ENCODE measurements around the gene FUT7.
"Not testable (repeated sequence)": the region's sequence is repeated elsewhere in the genome, so short reads cannot be mapped to it uniquely, and the experiment has no call there.

The FUT7 gene

DNA sequence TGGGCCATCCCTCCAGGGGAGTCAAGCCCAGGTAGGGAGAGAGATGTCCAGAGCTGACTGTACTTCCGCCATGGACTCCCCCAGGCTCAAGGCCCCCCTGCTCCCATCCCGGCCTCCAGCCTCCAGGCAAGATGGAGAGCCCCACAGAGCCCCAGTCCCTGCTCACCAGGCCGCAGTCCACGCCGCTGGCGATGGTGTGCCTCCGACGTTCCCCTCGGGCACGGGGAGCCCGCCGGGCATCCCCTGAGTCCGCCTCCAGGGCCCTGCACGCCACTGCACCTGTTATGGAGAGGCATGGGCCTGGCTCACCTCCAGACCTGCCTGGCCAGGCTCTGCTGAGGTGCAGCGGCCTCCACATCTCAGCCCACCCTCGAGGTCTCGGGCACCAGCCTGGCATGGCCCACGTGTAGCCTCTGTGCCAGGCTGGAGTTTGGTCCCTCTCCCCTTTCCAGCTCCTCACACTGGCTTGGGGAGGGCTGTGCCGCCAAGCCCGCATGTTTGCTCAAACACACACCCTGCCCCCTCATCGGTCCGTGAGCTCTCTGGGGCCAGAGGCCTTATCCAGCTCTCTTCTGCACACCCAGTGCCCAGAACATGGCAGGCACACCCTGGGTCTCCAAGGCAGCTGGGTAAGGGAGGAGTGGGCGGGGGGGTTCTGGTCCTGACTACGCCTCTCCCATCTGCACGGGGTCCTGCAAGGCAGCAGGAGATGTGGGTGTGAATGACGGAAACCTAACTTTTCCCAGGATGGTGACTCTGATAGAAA lies 34.4 kb upstream of the FUT7 start:
- in situ Hi-C loops (cut with HindIII; ENCODE audit: low sequenced_read_pairs) = no loop called here

DNA sequence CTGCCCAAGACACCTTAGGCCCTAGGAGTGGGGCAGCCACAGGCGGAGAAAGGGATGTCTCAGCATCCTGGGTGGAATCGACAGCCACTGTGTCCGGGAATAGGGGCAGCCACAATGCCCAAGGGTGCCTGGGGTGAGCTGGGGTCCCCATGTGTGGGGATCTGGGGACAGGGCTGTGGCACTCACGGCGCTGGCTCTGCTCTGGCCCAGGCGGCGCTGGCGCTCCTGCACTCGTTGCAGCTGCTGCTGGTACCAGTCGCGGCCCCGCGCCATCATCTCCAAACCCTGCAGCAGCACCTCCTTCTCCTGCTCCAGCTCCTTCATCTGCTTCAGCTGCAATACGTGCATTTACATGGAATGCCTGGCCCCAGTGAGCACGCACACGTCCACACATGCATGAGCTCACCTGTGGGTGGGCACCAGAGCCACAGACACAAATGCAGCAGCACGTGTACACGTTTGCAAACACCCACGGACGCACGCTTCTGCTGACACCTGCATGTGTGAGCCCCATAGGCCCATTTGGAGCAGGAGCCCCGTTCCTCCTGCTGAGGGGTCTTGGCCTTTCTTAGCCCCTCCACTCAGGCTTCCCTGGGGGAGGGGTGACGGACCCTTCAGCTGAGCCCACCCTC lies 33.6 kb upstream of the FUT7 start:
- in situ Hi-C loops (cut with HindIII; ENCODE audit: low sequenced_read_pairs) = no loop called here

GRCh38 chr9:137064880-137065164 lies 32.9 kb upstream of the FUT7 start:
- in situ Hi-C loops (cut with HindIII; ENCODE audit: low sequenced_read_pairs) = no loop called here

DNA sequence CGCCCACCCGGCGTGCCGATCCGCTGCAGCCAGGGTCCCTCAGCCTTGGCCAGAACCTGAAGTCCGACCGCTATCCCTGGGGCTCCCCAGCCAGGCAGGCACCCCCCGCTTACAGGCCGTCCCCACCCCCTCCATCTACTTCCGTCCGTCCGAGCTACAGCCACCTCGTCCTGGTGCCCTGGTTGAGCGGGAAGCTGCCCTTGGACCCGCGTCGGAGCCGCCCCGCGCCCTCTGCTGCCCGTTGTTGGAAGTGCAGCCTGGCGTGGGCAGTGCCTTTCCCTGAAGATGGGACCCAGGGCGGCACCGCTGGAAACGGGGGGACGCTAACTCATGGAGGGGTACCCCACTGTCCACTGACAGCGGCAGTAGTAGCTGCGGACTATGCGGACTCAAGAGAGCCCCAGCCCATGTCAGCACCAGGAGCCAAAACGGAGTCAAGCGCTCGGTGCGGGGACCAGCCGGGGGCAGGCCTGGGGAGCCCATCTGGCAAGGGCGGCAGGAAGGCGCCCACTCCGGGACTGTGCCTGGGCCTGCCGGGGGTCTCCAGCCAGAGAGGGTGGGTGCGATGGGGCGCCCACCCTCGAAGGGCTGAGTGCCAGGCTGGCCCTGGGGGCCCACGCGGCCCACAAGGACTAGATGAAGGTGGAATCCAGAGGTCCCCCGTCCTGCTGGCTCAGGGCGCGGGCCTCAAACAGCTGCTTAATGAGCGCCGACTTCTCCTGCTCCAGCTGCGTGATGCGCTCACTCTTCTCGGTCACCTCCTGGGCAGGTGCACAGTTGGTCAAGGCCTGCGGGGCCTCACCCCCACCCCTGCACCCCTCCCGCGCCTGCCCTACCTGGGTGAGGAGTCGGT lies 32.4 kb upstream of the FUT7 start:
- in situ Hi-C loops (cut with HindIII; ENCODE audit: low sequenced_read_pairs) = no loop called here

- in situ Hi-C loops (cut with HindIII; ENCODE audit: low sequenced_read_pairs) = no loop called here
These were observed 31.6 kb upstream of the FUT7 start for GRCh38 chr9:137063311-137064026.

DNA sequence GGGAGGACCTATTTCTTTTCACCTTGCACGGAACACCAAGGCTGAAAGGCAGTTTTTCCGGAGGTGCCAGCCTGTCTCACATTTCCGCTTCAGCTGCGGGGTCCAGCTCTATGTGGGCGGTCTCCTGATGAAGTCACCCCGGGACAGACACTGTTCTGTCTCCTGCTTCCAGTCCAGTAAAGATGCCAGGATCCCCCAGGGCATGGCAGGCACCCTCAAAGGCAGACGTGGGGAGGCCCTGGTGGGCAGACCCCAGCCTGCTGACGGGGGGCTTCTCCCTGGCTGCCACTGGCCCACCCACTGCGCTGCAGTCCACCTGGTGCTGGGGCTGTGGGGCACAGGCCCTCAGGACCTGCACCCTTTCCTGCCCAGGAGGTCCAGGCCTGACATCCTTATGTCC lies 30.9 kb upstream of the FUT7 start:
- in situ Hi-C loops (cut with HindIII; ENCODE audit: low sequenced_read_pairs) = not testable (repeated sequence)

GRCh38 chr9:137062384-137062783 lies 30.5 kb upstream of the FUT7 start:
- in situ Hi-C loops (cut with HindIII; ENCODE audit: low sequenced_read_pairs) = no loop called here

- in situ Hi-C loops (cut with HindIII; ENCODE audit: low sequenced_read_pairs) = no loop called here
These were observed 26.8 kb upstream of the FUT7 start for GRCh38 chr9:137058521-137059234.

DNA sequence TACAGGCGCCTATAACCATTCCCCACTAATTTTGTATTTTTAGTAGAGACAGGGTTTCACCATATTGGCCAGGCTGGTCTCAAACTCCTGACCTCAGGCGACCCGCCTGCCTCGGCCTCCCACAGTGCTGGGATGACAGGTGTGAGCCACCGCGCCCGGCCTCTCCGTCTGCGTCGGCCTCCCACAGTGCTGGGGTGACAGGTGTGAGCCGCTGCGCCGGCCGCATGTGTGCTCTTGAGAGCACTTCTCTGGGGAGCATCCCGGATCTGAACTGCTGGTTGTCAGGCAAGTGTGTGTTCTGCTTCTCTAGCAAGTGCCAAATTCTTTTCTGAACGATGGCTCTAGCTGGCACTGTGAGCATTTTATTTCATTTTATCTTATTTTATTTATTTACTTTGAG lies 25.7 kb upstream of the FUT7 start:
- in situ Hi-C loops (cut with HindIII; ENCODE audit: low sequenced_read_pairs) = no loop called here

DNA sequence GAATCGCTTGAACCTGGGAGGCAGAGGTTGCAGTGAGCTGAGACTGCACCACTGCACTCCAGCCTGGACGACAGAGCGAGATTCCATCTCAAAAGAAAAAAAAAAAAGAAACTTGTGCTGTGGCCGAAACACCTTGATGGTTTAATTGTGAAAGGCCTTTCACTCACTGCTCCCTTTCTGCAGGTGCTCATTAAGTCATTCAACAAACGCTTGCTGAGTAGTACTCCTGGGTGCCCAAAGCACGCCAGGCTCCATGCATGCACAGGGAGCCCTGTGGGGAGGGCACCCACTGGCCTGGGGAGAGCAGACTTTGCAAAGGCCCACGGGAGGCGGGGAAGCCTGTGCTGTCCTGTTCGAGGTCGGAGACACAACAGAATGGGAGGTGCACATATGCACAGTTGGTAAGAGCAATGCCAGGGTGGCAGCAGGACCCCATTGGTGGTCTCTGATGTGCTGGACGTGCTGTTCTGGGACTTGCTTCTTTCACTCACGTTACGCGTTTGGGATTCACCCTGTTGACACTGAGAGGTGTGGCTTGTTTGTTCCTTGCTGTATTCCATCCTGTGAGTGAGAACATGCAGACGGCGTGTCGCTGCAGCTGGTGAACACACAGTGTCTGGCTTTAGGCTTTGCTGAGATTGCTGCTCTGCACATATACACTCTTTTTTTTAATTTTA lies 25.0 kb upstream of the FUT7 start:
- in situ Hi-C loops (cut with HindIII; ENCODE audit: low sequenced_read_pairs) = no loop called here

GRCh38 chr9:137055385-137056364 lies 23.8 kb upstream of the FUT7 start:
- in situ Hi-C loops (cut with HindIII; ENCODE audit: low sequenced_read_pairs) = no loop called here

DNA sequence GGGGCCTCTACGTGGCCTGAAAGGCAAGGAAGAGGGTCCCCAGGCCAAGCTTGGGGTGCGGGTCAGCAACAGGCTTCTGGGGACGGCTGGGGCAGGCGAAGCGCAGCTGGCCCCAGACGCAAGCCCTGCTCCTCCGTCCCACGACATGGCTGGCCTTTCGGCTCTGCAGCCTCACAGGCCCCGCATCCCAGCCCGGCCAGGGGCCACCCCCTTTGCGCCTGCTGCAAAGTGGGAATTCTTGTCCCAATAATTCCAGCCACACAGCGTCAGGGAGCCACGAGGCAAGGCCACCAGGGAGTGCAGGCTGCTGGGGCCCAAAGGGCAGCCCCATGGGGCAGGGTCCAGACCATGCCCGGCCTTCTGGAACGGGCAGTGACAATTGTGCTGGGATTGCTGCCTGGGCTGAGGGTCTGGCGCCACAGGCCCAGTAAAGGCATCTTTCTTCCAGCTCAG lies 23.1 kb upstream of the FUT7 start:
- in situ Hi-C loops (cut with HindIII; ENCODE audit: low sequenced_read_pairs) = no loop called here

GRCh38 chr9:137053944-137054931 lies 22.4 kb upstream of the FUT7 start, which contains the start of gene ENTPD2:
TSS of gene ENTPD2 (minus strand) at chr9:137054061. CDS start at chr9:137053997, 64 bp downstream.
- in situ Hi-C loops (cut with HindIII; ENCODE audit: low sequenced_read_pairs) = no loop called here

DNA sequence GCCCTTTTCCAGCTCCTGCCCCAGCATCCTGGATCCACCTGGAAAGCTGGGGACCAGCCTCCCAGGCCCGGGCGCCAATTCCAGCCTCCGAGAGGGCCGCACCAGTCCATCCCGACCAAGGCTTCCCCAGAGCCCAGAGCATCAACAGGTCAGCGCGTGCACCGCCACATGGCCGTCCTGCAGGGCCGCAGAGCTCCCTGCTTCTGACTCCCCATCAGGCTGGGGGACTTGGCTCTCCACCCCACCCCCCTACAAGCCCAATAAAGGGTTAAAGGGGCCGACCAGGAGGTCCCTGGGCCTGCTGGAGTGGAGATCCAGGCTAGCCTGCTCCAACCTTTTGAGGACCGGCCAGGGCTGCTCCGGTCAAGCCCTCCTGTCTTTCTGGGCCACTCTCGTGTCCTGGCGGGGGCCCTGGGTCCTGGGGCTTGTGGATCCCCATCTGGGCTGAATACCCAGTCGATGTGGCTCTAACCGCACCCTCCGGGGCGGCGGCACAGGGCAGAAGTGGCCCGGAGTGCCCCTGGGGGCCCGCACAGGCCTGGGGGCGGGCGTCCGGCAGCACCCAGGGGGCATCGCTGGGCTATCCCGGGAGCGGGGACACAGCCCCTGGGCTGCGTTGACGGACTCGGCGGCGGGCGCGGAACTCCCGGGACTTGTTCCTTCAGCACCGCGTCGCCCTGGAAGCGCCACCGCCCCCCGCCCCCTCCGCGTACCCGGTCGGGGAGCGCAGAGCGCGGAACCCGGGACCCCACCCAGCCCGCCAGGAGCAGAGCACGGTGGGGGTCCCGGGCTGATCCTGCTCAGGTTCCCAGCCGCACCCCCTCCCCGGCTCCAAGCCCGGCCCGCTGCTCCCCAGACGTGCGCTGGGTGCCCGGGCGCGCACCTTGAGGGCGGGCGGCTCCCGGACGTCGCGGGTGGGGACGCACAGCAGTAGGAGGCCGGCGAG lies 21.4 kb upstream of the FUT7 start:
- in situ Hi-C loops (cut with HindIII; ENCODE audit: low sequenced_read_pairs) = no loop called here

- in situ Hi-C loops (cut with HindIII; ENCODE audit: low sequenced_read_pairs) = no loop called here
These were observed 20.4 kb upstream of the FUT7 start for GRCh38 chr9:137052293-137052692.

DNA sequence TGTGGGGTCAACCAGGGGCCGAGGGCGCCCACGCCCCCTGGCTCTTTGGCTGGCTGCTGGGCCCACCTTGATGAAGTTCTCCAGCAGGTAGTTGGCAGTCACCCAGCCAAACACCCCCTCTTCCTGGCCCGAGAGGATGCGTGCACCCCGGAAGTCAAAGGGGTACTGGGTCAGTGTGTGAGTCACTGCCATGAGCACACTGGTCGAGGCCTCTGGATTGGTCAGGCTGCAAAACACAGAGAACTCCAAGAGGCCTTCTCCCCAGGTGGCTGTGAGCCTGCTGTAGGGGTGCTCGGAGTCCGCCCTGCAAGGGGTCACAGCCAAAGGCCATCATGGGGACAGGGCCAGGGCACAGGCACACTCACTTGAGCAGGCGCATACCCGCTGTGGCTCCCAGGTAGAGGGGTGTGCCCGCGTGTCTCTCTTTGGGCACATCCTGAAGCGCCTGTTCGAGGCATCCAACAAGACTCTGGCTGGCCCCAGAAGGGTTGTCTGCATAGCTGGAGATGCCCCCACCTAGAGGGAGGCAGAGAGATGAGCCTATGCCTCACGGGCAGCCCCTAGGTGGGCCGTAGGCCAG lies 19.3 kb upstream of the FUT7 start:
- in situ Hi-C loops (cut with HindIII; ENCODE audit: low sequenced_read_pairs) = no loop called here
